ENCODE data around the gene SCMH1.

The SCMH1 gene

GRCh38 chr1:41024953-41025352, 217.2 kb downstream of the SCMH1 start:
- no peak for DNase-seq (ENCODE audit: low read depth)

GRCh38 chr1:41023279-41023990, 218.7 kb downstream of the SCMH1 start:
- DNase-seq (ENCODE audit: low read depth) = peak; percentile 54

GRCh38 chr1:41022424-41022823, 219.7 kb downstream of the SCMH1 start:
- no peak for DNase-seq (ENCODE audit: low read depth)

- DNase-seq (ENCODE audit: low read depth) = no peak
Observed at GRCh38 chr1:41021526-41022308, 220.4 kb downstream of the SCMH1 start, which contains the start of gene SLFNL1. SLFNL1 (minus strand) TSS chr1:41021725; CDS start chr1:41020660, 1,065 bp downstream.

GRCh38 chr1:41020654-41021053, 221.5 kb downstream of the SCMH1 start:
- DNase-seq (ENCODE audit: low read depth) = no peak

- no peak for DNase-seq (ENCODE audit: low read depth)
Observed at GRCh38 chr1:41020109-41020576, 222.0 kb downstream of the SCMH1 start.

GRCh38 chr1:41019353-41019745, 222.8 kb downstream of the SCMH1 start:
- DNase-seq (ENCODE audit: low read depth) = no peak

GRCh38 chr1:41018018-41018410, 224.1 kb downstream of the SCMH1 start:
- no peak for DNase-seq (ENCODE audit: low read depth)

- DNase-seq (ENCODE audit: low read depth) = no peak
Observed at GRCh38 chr1:41017141-41018017, 224.7 kb downstream of the SCMH1 start.

- DNase-seq (ENCODE audit: low read depth) = no peak
Observed at GRCh38 chr1:41015897-41016470, 226.1 kb downstream of the SCMH1 start.

- DNase-seq (ENCODE audit: low read depth) = no peak
Observed at GRCh38 chr1:41015281-41015896, 226.7 kb downstream of the SCMH1 start.

GRCh38 chr1:41014871-41015270, 227.2 kb downstream of the SCMH1 start:
- no peak for DNase-seq (ENCODE audit: low read depth)

- no peak for DNase-seq (ENCODE audit: low read depth)
Observed at GRCh38 chr1:41013796-41014195, 228.3 kb downstream of the SCMH1 start.

- DNase-seq (ENCODE audit: low read depth) = no peak
Observed at GRCh38 chr1:41013024-41013423, 229.1 kb downstream of the SCMH1 start.

GRCh38 chr1:41010345-41010744, 231.8 kb downstream of the SCMH1 start:
- DNase-seq (ENCODE audit: low read depth) = no peak

GRCh38 chr1:41009466-41009865, 232.6 kb downstream of the SCMH1 start:
- no peak for DNase-seq (ENCODE audit: low read depth)

GRCh38 chr1:41006942-41007865, 234.9 kb downstream of the SCMH1 start:
- peak; percentile 35 for DNase-seq (ENCODE audit: low read depth)

GRCh38 chr1:41005876-41006275, 236.2 kb downstream of the SCMH1 start:
- peak; percentile 33 for DNase-seq (ENCODE audit: low read depth)

GRCh38 chr1:41003640-41004220, 238.4 kb downstream of the SCMH1 start:
- DNase-seq (ENCODE audit: low read depth) = peak; percentile 100

- DNase-seq (ENCODE audit: low read depth) = no peak
Observed at GRCh38 chr1:41003127-41003639, 238.9 kb downstream of the SCMH1 start.
